Measurements from ENCODE around the gene SDHD. TPM values are rescaled to one million over a fixed set of nuclear protein-coding genes. Genes with fewer than 3 reads are reported as not detected.

Gene SDHD
- polyA plus RNA-seq, 3 donors: 60.4 to 270 (median 270) TPM

DNA sequence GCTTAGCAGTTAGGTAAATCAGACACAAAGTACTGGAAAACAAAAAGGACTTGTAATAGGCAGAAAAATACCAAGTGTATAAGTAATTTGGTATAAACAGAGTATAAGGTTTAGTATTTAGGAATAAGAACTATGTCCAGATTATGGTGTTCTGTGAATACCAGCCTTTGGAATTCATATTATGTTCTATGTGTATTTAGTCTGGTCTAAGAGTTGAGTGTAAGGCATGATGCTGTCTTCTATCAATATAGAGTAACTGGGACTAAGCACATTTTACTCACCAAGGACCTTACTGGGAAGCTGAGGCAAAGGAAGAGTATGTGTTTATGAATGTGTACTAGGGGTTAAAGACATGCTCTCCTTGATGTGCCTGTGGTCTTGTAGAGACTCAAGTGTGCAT lies 9.5 kb downstream of the SDHD start:
- no peak overlapping the region for H3K9ac ChIP-seq (ENCODE audit: insufficient read depth, low read length, poor library complexity, severe bottlenecking)
- no peak overlapping the region for H3K4me2 ChIP-seq (replicated peaks; ENCODE audit: extremely low read depth, low read length, poor library complexity, severe bottlenecking)
- no peaks in the 10 kb centered on the region for H3K4me1 ChIP-seq (ENCODE audit: control insufficient read depth in 1 of 2, insufficient read depth in 2 of 2, low read length in 2 of 2)
- H3K36me3 Mint-ChIP-seq: peaks cover 62 to 64% of the 10 kb centered on the region in 2 donors
- intact Hi-C loops (cut with micrococcal nuclease): no loop called here
- TF ChIP-seq, protein P1, sequence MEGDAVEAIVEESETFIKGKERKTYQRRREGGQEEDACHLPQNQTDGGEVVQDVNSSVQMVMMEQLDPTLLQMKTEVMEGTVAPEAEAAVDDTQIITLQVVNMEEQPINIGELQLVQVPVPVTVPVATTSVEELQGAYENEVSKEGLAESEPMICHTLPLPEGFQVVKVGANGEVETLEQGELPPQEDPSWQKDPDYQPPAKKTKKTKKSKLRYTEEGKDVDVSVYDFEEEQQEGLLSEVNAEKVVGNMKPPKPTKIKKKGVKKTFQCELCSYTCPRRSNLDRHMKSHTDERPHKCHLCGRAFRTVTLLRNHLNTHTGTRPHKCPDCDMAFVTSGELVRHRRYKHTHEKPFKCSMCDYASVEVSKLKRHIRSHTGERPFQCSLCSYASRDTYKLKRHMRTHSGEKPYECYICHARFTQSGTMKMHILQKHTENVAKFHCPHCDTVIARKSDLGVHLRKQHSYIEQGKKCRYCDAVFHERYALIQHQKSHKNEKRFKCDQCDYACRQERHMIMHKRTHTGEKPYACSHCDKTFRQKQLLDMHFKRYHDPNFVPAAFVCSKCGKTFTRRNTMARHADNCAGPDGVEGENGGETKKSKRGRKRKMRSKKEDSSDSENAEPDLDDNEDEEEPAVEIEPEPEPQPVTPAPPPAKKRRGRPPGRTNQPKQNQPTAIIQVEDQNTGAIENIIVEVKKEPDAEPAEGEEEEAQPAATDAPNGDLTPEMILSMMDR (IDR thresholded peaks at IDR 0.05): no peak
- no peak for DNase-seq
- peaks cover 48 to 77% of the 10 kb centered on the region in 2 donors for H3K36me3 ChIP-seq (replicated peaks in 1 of 2; ENCODE audit: control insufficient read depth in 1 of 2, insufficient read depth in 2 of 2, low read length in 2 of 2)
- no peak overlapping the region for H2AFZ ChIP-seq (ENCODE audit: insufficient read depth, low read depth, low read length, poor library complexity, severe bottlenecking)
- H3K27me3 ChIP-seq (ENCODE audit: control insufficient read depth in 2 of 2, insufficient read depth in 2 of 2, low read length in 2 of 2): no peaks in the 10 kb centered on the region
- H3K27me3 Mint-ChIP-seq (ENCODE audit: low read depth in 3 of 3): peaks cover 0 to 1% (median 0%) of the 10 kb centered on the region in 3 donors
- H3K79me2 ChIP-seq (ENCODE audit: insufficient read depth, low read length): peaks cover 20% of the 10 kb centered on the region
- H3K27ac Mint-ChIP-seq: no peak overlapping the region
- no peak overlapping the region for H3K4me3 ChIP-seq (replicated peaks in 1 of 3; ENCODE audit: low read depth in 2 of 3, low read length in 3 of 3)
- H3K27ac ChIP-seq (ENCODE audit: low read depth in 1 of 2, low read length in 2 of 2): no peak overlapping the region
- no peaks in the 10 kb centered on the region for H3K9me3 Mint-ChIP-seq
- peaks cover 19% of the 10 kb centered on the region for H4K20me1 ChIP-seq (ENCODE audit: insufficient read depth, low read length)
- peaks cover 3% of the 10 kb centered on the region for H3K4me1 Mint-ChIP-seq
- no peaks in the 10 kb centered on the region for H3K9me3 ChIP-seq (replicated peaks in 1 of 2; ENCODE audit: control insufficient read depth in 1 of 2, insufficient read depth in 1 of 2, low read length in 2 of 2)
- H3K4me3 Mint-ChIP-seq: no peak overlapping the region

DNA sequence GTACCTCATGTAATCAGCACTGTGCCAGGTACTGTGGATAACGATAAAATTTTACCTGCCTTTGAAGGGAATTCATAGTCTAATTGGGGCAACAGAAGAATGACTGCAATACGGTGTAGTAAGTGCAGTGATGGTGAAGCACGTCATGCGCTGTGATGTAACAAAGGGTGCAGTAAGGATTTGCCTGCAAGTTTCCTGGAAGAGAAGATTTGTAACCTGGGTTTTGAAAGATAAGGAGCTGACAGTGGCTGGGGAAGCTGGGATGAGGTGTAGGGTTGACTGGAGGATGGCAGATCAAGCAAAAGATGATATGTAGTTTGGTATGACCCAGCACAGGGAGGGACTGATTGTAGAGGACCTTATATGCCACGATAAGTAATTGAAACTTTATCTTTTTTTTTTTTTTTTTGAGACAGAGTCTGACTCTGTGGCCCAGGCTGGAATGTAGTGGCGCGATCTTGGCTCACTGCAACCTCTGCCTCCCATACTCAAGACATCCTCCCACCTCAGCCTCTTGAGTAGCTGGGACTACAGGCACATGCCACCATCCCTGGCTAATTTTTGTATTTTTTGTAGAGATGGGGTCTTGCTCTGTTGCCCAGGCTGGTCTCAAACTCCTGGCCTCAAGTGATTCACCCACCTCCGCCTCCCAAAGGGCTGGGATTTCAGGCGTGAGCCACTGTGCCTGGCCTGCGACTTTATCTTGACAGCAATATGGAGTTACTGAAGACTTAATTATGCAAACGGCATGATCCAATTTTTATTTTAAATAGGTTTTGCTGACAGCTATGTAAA lies 11.3 kb downstream of the SDHD start:
- Histone ChIP-seq H3K4me3 (replicated peaks in 1 of 3; ENCODE audit: low read depth in 2 of 3, low read length in 3 of 3) (no peak overlapping the region), H3K27ac (ENCODE audit: low read depth in 1 of 2, low read length in 2 of 2) (no peak overlapping the region), H3K4me1 (ENCODE audit: control insufficient read depth in 1 of 2, insufficient read depth in 2 of 2, low read length in 2 of 2) (peaks cover 2 to 5% of the 10 kb centered on the region in 2 donors), H3K79me2 (ENCODE audit: insufficient read depth, low read length) (peaks cover 8% of the 10 kb centered on the region), H3K4me2 (replicated peaks; ENCODE audit: extremely low read depth, low read length, poor library complexity, severe bottlenecking) (no peak overlapping the region), H3K9ac (ENCODE audit: insufficient read depth, low read length, poor library complexity, severe bottlenecking) (no peak overlapping the region), H4K20me1 (ENCODE audit: insufficient read depth, low read length) (peaks cover 13% of the 10 kb centered on the region), H2AFZ (ENCODE audit: insufficient read depth, low read depth, low read length, poor library complexity, severe bottlenecking) (no peak overlapping the region), H3K9me3 (replicated peaks in 1 of 2; ENCODE audit: control insufficient read depth in 1 of 2, insufficient read depth in 1 of 2, low read length in 2 of 2) (no peaks in the 10 kb centered on the region), H3K27me3 (ENCODE audit: control insufficient read depth in 2 of 2, insufficient read depth in 2 of 2, low read length in 2 of 2) (no peaks in the 10 kb centered on the region), H3K36me3 (replicated peaks in 1 of 2; ENCODE audit: control insufficient read depth in 1 of 2, insufficient read depth in 2 of 2, low read length in 2 of 2) (peaks cover 32 to 59% of the 10 kb centered on the region in 2 donors)
- peaks cover 46 to 49% of the 10 kb centered on the region in 2 donors for H3K36me3 Mint-ChIP-seq
- H3K27me3 Mint-ChIP-seq (ENCODE audit: low read depth in 3 of 3): peaks cover 0 to 1% (median 0%) of the 10 kb centered on the region in 3 donors
- H3K27ac Mint-ChIP-seq: peak overlapping the region in 2 of 7 donors; percentile 15 to 22
- TF ChIP-seq, protein P1 (IDR thresholded peaks at IDR 0.05): no peak
- H3K4me3 Mint-ChIP-seq: no peak overlapping the region
- H3K9me3 Mint-ChIP-seq: no peaks in the 10 kb centered on the region
- DNase-seq: no peak
- intact Hi-C loops (cut with micrococcal nuclease): no loop called here
- WGBS (ENCODE audit: insufficient coverage): 90% methylated on average over 4 of the region's 11 CpGs
- peaks cover 4% of the 10 kb centered on the region for H3K4me1 Mint-ChIP-seq
